T-helper 22 cell (primary cell): ENCODE results near the gene PDGFRB.

Source experiments
- DNase-seq: peaks from one replicate; pipeline ENCODE4 v3.0.0-alpha.2; 2020; ENCODE audit warnings: low read depth

PDGFRB gene

GRCh38 chr5:150081541-150082283, 73.9 kb downstream of the PDGFRB start:
- no peak for DNase-seq

GRCh38 chr5:150080696-150081435, 74.8 kb downstream of the PDGFRB start:
- no peak for DNase-seq

- DNase-seq = no peak
Measured at GRCh38 chr5:150079909-150080461, 75.7 kb downstream of the PDGFRB start.

GRCh38 chr5:150078802-150079689, 76.6 kb downstream of the PDGFRB start:
- DNase-seq = no peak

- DNase-seq = no peak
Measured at GRCh38 chr5:150077996-150078801, 77.4 kb downstream of the PDGFRB start.

- DNase-seq = no peak
Measured at GRCh38 chr5:150077060-150077459, 78.6 kb downstream of the PDGFRB start.

- DNase-seq = no peak
Measured at GRCh38 chr5:150075806-150076205, 79.8 kb downstream of the PDGFRB start.

GRCh38 chr5:150075233-150075632, 80.4 kb downstream of the PDGFRB start:
- DNase-seq = no peak

GRCh38 chr5:150073677-150074076, 82.0 kb downstream of the PDGFRB start:
- DNase-seq = no peak

- DNase-seq = no peak
Measured at GRCh38 chr5:150073086-150073625, 82.5 kb downstream of the PDGFRB start.

- no peak for DNase-seq
Measured at GRCh38 chr5:150070821-150071220, 84.8 kb downstream of the PDGFRB start.

- no peak for DNase-seq
Measured at GRCh38 chr5:150069672-150070627, 85.7 kb downstream of the PDGFRB start.

- DNase-seq = no peak
Measured at GRCh38 chr5:150068961-150069645, 86.5 kb downstream of the PDGFRB start.

- DNase-seq = no peak
Measured at GRCh38 chr5:150068472-150068871, 87.2 kb downstream of the PDGFRB start.

GRCh38 chr5:150068071-150068470, 87.6 kb downstream of the PDGFRB start:
- DNase-seq = no peak

GRCh38 chr5:150067405-150067960, 88.2 kb downstream of the PDGFRB start:
- DNase-seq = no peak

- DNase-seq = no peak
Measured at GRCh38 chr5:150066901-150067396, 88.7 kb downstream of the PDGFRB start.

GRCh38 chr5:150066436-150066835, 89.2 kb downstream of the PDGFRB start:
- no peak for DNase-seq

- no peak for DNase-seq
Measured at GRCh38 chr5:150065886-150066285, 89.8 kb downstream of the PDGFRB start.
